Renal cortex interstitium (tissue), 11 donors: ENCODE measurements around the gene MUS81. TPM values are rescaled to one million over a fixed set of nuclear protein-coding genes. Genes with fewer than 3 reads are reported as not detected.

Experiments used
- DNase-seq, 11 donors: peaks; one replicate each; pipeline ENCODE4 v3.0.0-alpha.2; 2013; ENCODE audit warnings: low read depth in 9 of 11, low spot score in 4 of 11; ENCODE audit errors: extremely low read depth in 1 of 11
- polyA plus RNA-seq, 3 donors: library from polyadenylated mRNA; unstranded; fragments of 120-200 nt; gene quantifications; one replicate each; pipeline ENCODE4 v1.2.1, GENCODE V29; 2013; ENCODE audit not compliant: insufficient read length in 3 of 3

The MUS81 gene
- polyA plus RNA-seq, 3 donors: 45.6 to 62.3 (median 56.6) TPM

- no peak for DNase-seq
These were observed 7.2 kb downstream of the MUS81 start for GRCh38 chr11:65867284-65868071.

GRCh38 chr11:65868076-65868667, 7.9 kb downstream of the MUS81 start:
- no peak for DNase-seq

DNA sequence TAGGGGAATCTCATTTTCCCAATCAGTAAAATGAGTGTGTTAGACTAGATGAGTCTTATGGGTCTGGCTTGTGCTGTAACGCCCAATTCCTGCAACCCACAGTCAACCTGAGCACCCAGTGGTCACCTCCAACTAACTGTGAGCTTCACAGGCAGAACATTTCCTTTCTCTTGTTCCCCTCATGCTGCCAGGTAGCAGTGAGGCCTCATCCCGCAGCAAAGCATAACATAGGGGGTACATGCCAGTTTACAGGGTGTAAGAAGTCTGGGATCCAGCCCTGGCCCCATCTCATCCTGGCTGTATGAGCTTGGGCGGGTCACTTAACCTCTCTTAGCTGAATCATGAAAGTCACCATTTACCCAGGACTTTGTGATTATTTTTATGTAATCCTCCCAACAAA, 8.7 kb downstream of the MUS81 start:
- DNase-seq: no peak

DNA sequence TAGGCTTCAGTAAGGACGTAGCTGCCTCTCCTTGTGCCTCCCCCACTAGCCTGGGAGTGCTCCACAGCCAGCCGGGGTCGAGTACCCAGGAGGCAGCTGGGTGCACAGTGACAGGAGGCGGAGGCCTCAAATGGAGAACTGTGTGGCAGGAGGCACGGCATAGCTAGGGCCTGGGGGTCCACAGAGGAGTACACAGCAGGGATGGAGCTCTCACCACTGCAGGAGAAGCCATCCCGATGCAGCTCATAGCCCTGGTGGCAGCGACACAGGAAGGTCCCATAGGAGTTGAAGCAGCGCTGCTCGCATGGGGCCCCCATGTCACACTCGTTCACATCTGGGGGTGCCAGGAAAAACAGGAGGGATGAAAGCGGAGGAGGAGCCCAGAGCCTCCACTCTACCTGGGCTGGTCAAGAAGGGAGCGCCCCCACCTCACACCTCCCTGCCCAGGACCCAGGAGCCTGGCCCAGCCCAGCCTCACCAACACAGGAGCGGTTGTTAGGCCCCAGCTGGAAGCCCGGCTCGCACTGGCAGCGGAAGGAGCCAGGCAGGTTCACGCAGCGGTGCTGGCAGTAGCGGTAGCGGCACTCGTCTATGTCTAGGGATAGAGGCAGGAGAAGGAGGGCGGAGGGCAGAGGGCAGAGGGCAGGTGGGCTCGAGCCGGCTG, 9.5 kb downstream of the MUS81 start:
- no peak for DNase-seq

- no peak for DNase-seq
These were observed 10.1 kb downstream of the MUS81 start for GRCh38 chr11:65870307-65870658.

GRCh38 chr11:65870706-65871681, 10.8 kb downstream of the MUS81 start:
- DNase-seq: no peak

DNA sequence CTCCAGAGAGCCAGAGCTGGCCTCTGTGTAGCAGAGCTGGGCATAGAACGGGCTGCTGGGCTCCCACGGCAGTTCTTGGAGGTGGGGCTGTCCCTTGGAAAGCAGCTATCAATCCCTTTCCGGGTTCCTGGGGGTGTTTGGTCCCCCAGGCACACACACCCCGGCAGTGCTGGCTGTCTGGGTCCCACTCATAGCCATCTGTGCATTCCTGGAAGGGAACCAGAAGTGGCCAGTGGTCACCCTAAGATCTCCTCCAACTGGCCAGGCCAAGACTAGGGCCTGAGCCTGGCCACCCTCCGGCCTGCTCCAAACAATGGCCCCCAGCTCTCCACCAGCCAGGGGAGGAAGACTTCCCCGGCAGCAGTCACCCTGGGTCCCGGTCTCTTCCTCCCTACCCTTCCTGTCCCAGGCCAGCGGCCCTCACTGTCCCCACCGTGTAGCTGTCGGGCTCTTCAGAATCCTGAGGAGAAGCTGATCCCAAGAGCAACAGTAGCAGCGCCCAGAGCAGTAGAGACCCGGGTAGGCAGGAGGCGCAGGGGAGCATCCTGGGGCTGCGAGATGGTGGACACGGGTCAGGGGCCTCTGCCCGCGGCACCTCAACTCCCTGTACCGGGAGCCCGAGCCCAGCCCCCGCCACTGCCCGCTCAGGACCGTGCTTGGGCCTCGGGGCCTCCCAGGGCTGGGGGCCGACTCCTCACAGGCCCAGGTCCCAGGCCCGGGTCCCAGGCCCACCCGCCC, 11.7 kb downstream of the MUS81 start:
- DNase-seq: no peak

DNA sequence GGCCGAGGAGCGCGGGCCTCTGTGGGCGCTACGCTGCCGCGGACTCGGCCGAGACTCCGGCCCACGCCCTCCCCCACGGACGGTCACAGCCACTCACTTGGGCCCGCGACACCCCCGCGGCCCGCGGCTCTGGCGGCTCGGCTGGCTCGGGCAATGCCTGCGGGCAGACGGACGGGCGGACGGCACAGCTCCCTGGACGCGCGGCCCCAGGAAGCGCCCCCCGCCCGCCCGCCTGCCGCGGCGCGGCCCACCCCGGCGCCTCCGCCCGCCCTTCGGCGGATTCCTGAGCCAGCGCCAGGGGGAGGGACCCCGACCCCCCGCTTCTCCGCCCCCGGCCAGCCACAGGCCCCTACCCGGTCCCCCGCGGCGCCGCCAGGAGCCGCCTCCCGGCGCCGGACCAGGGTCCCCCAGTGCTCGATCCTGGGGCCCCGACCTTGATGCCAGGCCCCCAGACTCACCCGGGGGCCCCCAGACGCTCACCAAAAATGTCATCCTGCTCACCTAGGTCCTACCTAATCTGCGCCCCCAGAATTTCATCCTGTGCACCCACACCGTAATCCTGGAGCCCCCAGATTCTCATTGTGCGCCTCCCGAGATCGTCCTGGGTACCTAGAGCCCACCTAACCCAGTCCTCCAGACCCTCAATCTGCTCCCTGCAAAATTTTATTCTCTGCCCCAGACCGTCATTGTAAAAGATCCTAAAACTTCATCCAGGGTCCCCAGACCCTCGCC, 12.5 kb downstream of the MUS81 start, which contains the start of gene EFEMP2:
TSS of gene EFEMP2 (minus strand) at position 215 of the 732 bp plus-strand sequence. CDS start 446 bp downstream, outside the sequence.
- DNase-seq: peak in 1 of 11 donors; percentile 36

- DNase-seq: peak in 10 of 11 donors; percentile 81 to 89 (median 88)
These were observed 13.3 kb downstream of the MUS81 start for GRCh38 chr11:65873318-65874156.

DNA sequence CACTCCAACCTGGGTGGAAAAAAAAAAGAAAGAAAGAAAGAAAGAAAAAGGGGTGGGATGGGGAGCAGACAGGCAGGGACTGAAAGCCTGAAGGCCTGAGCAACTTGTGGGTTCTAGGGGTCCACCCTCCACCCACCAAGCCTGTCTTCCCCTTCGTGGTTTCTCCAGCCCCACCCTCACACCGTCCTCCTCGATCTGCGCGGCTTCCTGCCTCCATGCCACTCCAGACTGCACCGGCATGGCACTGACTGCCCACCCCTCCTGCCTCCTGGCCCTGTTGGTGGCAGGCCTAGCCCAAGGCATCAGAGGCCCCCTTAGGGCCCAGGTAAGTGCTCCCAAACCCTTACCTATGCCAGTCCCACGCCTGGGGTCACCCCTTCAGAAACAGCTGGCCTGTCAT, 19.4 kb downstream of the MUS81 start, which contains the start of gene CTSW:
TSS of gene CTSW (plus strand) at position 221 of the 400 bp plus-strand sequence. CDS start at position 239, 18 bp downstream.
- DNase-seq: no peak

DNA sequence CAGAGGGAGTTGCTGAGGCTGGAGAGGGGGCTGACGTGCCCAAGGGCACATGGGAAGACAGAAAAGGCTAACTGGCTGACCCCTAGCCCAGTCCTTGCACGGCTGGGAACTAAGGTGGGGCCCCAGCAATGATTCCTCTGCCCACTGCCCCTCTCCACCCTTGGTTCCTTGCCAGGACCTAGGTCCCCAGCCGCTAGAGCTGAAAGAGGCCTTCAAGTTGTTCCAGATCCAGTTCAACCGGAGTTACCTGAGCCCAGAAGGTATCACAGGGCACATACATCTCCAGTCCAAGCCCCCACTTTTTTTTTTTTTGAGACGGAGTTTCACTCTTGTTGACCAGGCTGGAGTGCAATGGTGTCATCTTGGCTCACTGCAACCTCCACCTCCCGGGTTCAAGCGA, 19.8 kb downstream of the MUS81 start:
- no peak for DNase-seq

- DNase-seq: no peak
These were observed 20.7 kb downstream of the MUS81 start for GRCh38 chr11:65880844-65881421.

GRCh38 chr11:65882120-65883057, 22.2 kb downstream of the MUS81 start:
- no peak for DNase-seq

DNA sequence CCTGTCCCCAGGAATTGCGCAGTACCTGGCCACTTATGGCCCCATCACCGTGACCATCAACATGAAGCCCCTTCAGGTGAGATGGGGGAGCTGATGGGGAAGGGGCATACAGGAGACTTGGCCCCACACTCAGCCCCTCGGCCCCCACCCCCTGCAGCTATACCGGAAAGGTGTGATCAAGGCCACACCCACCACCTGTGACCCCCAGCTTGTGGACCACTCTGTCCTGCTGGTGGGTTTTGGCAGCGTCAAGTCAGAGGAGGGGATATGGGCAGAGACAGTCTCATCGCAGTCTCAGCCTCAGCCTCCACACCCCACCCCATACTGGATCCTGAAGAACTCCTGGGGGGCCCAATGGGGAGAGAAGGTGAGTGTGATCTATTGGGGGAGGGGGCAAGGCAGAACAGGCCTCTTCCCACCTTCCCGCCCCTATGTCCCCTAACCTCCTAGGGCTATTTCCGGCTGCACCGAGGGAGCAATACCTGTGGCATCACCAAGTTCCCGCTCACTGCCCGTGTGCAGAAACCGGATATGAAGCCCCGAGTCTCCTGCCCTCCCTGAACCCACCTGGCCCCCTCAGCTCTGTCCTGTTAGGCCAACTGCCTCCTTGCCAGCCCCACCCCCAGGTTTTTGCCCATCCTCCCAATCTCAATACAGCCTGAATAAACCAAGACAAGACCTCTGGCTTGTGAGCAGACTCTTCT, 23.0 kb downstream of the MUS81 start:
- DNase-seq: no peak
